Keratinocyte (primary cell): ENCODE measurements around the gene FCSK. TPM values are rescaled to one million over a fixed set of nuclear protein-coding genes. Genes with fewer than 3 reads are reported as not detected.

Source experiments
- DNase-seq: peaks from one replicate; pipeline ENCODE4 v3.0.0-alpha.2; 2011; ENCODE audit warnings: low read depth, missing footprints, low spot score
- FAIRE-seq: peaks from 2 replicates; lab custom pipeline; 2011; peaks lifted over from hg19 to GRCh38; lab: Jason Lieb, UNC
- H2AFZ ChIP-seq: 2 replicates; pipeline ENCODE4 v1.6.0; 2012; ENCODE audit warnings: low read length, control low read depth, inconsistent platforms; ENCODE audit not compliant: control insufficient read depth
- H3K27ac ChIP-seq: 2 replicates; pipeline ENCODE4 v1.5.1; 2011; ENCODE audit warnings: low read length; ENCODE audit not compliant: control insufficient read depth, insufficient read depth
- H3K27me3 ChIP-seq: 3 replicates; pipeline ENCODE4 v1.6.0; 2011; ENCODE audit warnings: low read length; ENCODE audit not compliant: control insufficient read depth, insufficient read depth; ENCODE audit errors: extremely low read depth
- H3K36me3 ChIP-seq, 2 experiments: 2 replicates in 1 of 2; 3 replicates in 1 of 2; pipeline ENCODE4 v1.5.1; 2011; ENCODE audit warnings: low read length in 2 of 2, mild to moderate bottlenecking in 1 of 2; ENCODE audit not compliant: control insufficient read depth in 2 of 2, insufficient read depth in 2 of 2; ENCODE audit errors: extremely low read depth in 1 of 2
- H3K4me1 ChIP-seq: 3 replicates; pipeline ENCODE4 v1.5.1; 2011; ENCODE audit warnings: low read length; ENCODE audit not compliant: control insufficient read depth, insufficient read depth; ENCODE audit errors: extremely low read depth
- H3K4me2 ChIP-seq: 3 replicates; pipeline ENCODE4 v1.6.0; 2011; ENCODE audit warnings: low read depth, low read length; ENCODE audit not compliant: control insufficient read depth, insufficient read depth; ENCODE audit errors: extremely low read depth
- H3K4me3 ChIP-seq, 3 experiments: fragments of 200-600 bp in 1 of 3; sonication (generic) in 1 of 3; 2 replicates in 2 of 3; 3 replicates in 1 of 3; pipeline ENCODE4 v1.5.1; 2011 to 2016; ENCODE audit warnings: low read length in 3 of 3, mild to moderate bottlenecking in 3 of 3, control low read depth in 2 of 3, inconsistent platforms in 1 of 3, low read depth in 1 of 3, mixed read lengths in 1 of 3, mixed run types in 1 of 3, moderate library complexity in 1 of 3; ENCODE audit not compliant: control insufficient read depth in 2 of 3, insufficient read depth in 2 of 3; ENCODE audit errors: extremely low read depth in 1 of 3
- H3K79me2 ChIP-seq: 2 replicates; pipeline ENCODE4 v1.6.0; 2012; ENCODE audit warnings: low read length; ENCODE audit not compliant: control insufficient read depth, insufficient read depth
- H3K9ac ChIP-seq: 3 replicates; pipeline ENCODE4 v1.6.0; 2011; ENCODE audit warnings: low read length; ENCODE audit not compliant: control insufficient read depth, insufficient read depth; ENCODE audit errors: extremely low read depth
- H3K9me1 ChIP-seq: 3 replicates; pipeline ENCODE4 v1.6.0; 2011; ENCODE audit warnings: low read length; ENCODE audit not compliant: control insufficient read depth, insufficient read depth; ENCODE audit errors: extremely low read depth
- H3K9me3 ChIP-seq: 2 replicates; pipeline ENCODE4 v1.5.1; 2012; ENCODE audit warnings: low read depth, low read length; ENCODE audit not compliant: control insufficient read depth
- H4K20me1 ChIP-seq: 3 replicates; pipeline ENCODE4 v1.6.0; 2011; ENCODE audit warnings: low read length; ENCODE audit not compliant: control insufficient read depth, insufficient read depth; ENCODE audit errors: extremely low read depth
- CTCF ChIP-seq, 3 experiments: IDR thresholded peaks in 1 of 3; conservative IDR thresholded peaks in 1 of 3; optimal IDR thresholded peaks in 1 of 3; 2 replicates in 2 of 3; 3 replicates in 1 of 3; pipeline versions ENCODE3 to v1.5.1; 2011; ENCODE audit warnings: low read length in 3 of 3, mild to moderate bottlenecking in 3 of 3, moderate library complexity in 2 of 3, control low read depth in 1 of 3, inconsistent platforms in 1 of 3; ENCODE audit not compliant: insufficient read depth in 2 of 3; ENCODE audit errors: extremely low read depth in 1 of 3
- EZH2 ChIP-seq: IDR thresholded peaks from one replicate; pipeline ENCODE4 v1.6.1; 2012; ENCODE audit warnings: inconsistent platforms, mild to moderate bottlenecking, low read length, moderate library complexity
- dilution Hi-C: fragments of 300-500 bp; cut with MboI; formaldehyde crosslinking; loops from one replicate; pipeline ENCODE4 v1.7.0; 2020; ENCODE audit warnings: low sequenced_read_pairs; ENCODE audit not compliant: extremely low pct_ligation_motif_present
- polyA plus RNA-seq, 5 experiments: library from polyadenylated mRNA; depleted of rRNA in 3 of 5; stranded (reverse) in 3 of 5; stranded (forward) in 1 of 5; unstranded in 1 of 5; fragments of >200 nt; gene quantifications; 1 replicate in 1 of 5; 2 replicates in 3 of 5; 3 replicates in 1 of 5; pipeline versions ENCODE4 v1.2.1 to v1.2.3, GENCODE V29; 2011 to 2012; ENCODE audit warnings: missing spikeins in 2 of 5, low read depth in 1 of 5, low replicate concordance in 1 of 5

FCSK gene
- polyA plus RNA-seq, 1 donor (not counting 4 experiments of a cell fraction or from before 2014, with no cell fraction given) = 6.5 TPM

DNA sequence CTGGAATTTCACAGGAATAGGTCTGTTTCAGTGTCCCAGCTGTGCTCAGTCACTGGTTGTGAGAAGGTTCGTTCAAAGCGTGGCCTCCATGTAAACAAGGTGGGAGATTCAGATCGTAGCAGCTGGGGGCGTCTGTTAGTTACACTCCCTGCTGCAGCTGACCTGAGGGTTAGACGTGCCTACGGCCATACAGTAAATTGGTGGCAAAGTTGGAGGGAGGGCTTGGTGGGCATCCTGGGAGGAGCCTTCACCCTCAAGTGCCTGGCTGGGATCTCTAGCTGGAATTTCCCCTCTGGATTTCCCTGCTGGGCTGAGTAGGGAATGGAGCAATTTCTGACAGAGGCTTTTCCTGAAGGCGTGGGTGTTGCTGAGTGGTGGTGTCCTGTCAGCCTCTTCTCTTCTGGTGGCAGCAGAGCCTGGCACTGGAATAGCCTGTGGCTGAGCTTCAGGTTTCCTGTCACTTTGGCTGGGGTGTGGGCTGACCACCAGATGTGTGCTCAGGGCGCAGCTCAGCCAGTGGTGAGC is 6.4 kb downstream of the FCSK start:
- no peak overlapping the region for H3K4me2 ChIP-seq
- H3K79me2 ChIP-seq = no peaks in the 10 kb centered on the region
- H3K4me3 ChIP-seq = no peak overlapping the region
- no peaks in the 10 kb centered on the region for H3K9me3 ChIP-seq
- no peak overlapping the region for H2AFZ ChIP-seq
- no peaks in the 10 kb centered on the region for H3K9me1 ChIP-seq
- H4K20me1 ChIP-seq = no peaks in the 10 kb centered on the region
- no peaks in the 10 kb centered on the region for H3K27me3 ChIP-seq
- H3K36me3 ChIP-seq = peaks cover 0 to 13% of the 10 kb centered on the region in 2 experiments
- H3K4me1 ChIP-seq = no peaks in the 10 kb centered on the region
- FAIRE-seq (no peak), DNase-seq (no peak)
- no peak overlapping the region for H3K27ac ChIP-seq
- no peak overlapping the region for H3K9ac ChIP-seq
- TF ChIP-seq EZH2 = no peak
- TF ChIP-seq CTCF (optimal IDR thresholded peaks at IDR 0.05 in 1 of 3, IDR thresholded peaks at IDR 0.05 in 1 of 3, conservative IDR thresholded peaks at IDR 0.05 in 1 of 3; ENCODE audit: extremely low read depth in 1 of 3, insufficient read depth in 2 of 3, low read length in 3 of 3) = no peak
- dilution Hi-C loops = no loop called here

- dilution Hi-C loops = no loop called here
- FAIRE-seq (no peak), DNase-seq (no peak)
- no peaks in the 10 kb centered on the region for H3K9me1 ChIP-seq
- H3K4me3 ChIP-seq = no peak overlapping the region
- no peaks in the 10 kb centered on the region for H4K20me1 ChIP-seq
- TF ChIP-seq CTCF (optimal IDR thresholded peaks at IDR 0.05 in 1 of 3, IDR thresholded peaks at IDR 0.05 in 1 of 3, conservative IDR thresholded peaks at IDR 0.05 in 1 of 3; ENCODE audit: extremely low read depth in 1 of 3, insufficient read depth in 2 of 3, low read length in 3 of 3) = no peak
- no peak for TF ChIP-seq EZH2
- H3K4me2 ChIP-seq = no peak overlapping the region
- H3K27me3 ChIP-seq = no peaks in the 10 kb centered on the region
- no peaks in the 10 kb centered on the region for H3K79me2 ChIP-seq
- no peaks in the 10 kb centered on the region for H3K4me1 ChIP-seq
- no peak overlapping the region for H3K27ac ChIP-seq
- no peak overlapping the region for H3K9ac ChIP-seq
- H3K36me3 ChIP-seq = peaks cover 3 to 18% of the 10 kb centered on the region in 2 experiments
- no peaks in the 10 kb centered on the region for H3K9me3 ChIP-seq
- no peak overlapping the region for H2AFZ ChIP-seq
These were observed 8.8 kb downstream of the FCSK start for GRCh38 chr16:70463235-70463634.
